SK-N-SH (cell line): ENCODE results near the gene MAGI2. TPM values are rescaled to one million over a fixed set of nuclear protein-coding genes. Genes with fewer than 3 reads are reported as not detected.

Experiments used
- CTCF ChIA-PET: fragments of 300-600, 350-600 bp; formaldehyde crosslinking; extraction: SDS; loops from one replicate; lab custom pipeline; 2021; lab: Yijun Ruan, JAX
- POLR2A ChIA-PET: fragments of 350-600 bp; sonication (Branson Sonifier 250); formaldehyde crosslinking; extraction: SDS; loops from one replicate; lab custom pipeline; 2020; ENCODE audit warnings: antibody characterized with exemption, inconsistent platforms; lab: Yijun Ruan, JAX
- DNase-seq: peaks from one replicate; pipeline ENCODE4 v3.0.0; 2012
- H2AFZ ChIP-seq: fragments of 200-600 bp; sonication (generic); 2 replicates; pipeline ENCODE4 v1.8.1; 2016; ENCODE audit warnings: antibody characterized with exemption, mild to moderate bottlenecking, low read depth
- H3F3A ChIP-seq: fragments of 200-600 bp; sonication (generic); replicated peaks from 2 replicates; pipeline ENCODE3; 2016; ENCODE audit warnings: antibody characterized with exemption, mild to moderate bottlenecking; ENCODE audit not compliant: insufficient read depth
- H3K27ac ChIP-seq, 2 experiments: fragments of 200-500 bp in 1 of 2; fragments of 200-600 bp in 1 of 2; sonication (Bioruptor generic) in 1 of 2; sonication (generic), shearing (Covaris generic) in 1 of 2; 2 replicates each; pipeline versions ENCODE4 v1.5.1 to v1.6.1; 2014 to 2016; ENCODE audit warnings: low read depth in 2 of 2, inconsistent platforms in 1 of 2, low read length in 1 of 2, mild to moderate bottlenecking in 1 of 2, mixed read lengths in 1 of 2
- H3K27me3 ChIP-seq: fragments of 200-600 bp; sonication (generic), shearing (Covaris generic); 2 replicates; pipeline ENCODE4 v1.6.1; 2016; ENCODE audit warnings: mixed run types; ENCODE audit not compliant: insufficient read depth
- H3K36me3 ChIP-seq, 2 experiments: fragments of 200-500 bp in 1 of 2; fragments of 200-600 bp in 1 of 2; sonication (Bioruptor generic) in 1 of 2; sonication (generic) in 1 of 2; replicated peaks in 1 of 2; 2 replicates each; pipeline versions ENCODE3 to v1.5.1; 2014 to 2016; ENCODE audit warnings: low read length in 1 of 2, mild to moderate bottlenecking in 1 of 2; ENCODE audit not compliant: insufficient read depth in 2 of 2, control insufficient read depth in 1 of 2
- H3K4me1 ChIP-seq, 2 experiments: fragments of 200-500 bp in 1 of 2; fragments of 200-600 bp in 1 of 2; sonication (Bioruptor generic) in 1 of 2; sonication (generic), shearing (Covaris generic) in 1 of 2; 2 replicates each; pipeline versions ENCODE4 v1.5.1 to v1.6.1; 2014 to 2016; ENCODE audit warnings: low read depth in 1 of 2, low read length in 1 of 2, mixed run types in 1 of 2; ENCODE audit not compliant: insufficient read depth in 2 of 2, control insufficient read depth in 1 of 2
- H3K4me2 ChIP-seq: fragments of 200-600 bp; sonication (generic), shearing (Covaris generic); 2 replicates; pipeline ENCODE4 v1.6.1; 2017; ENCODE audit warnings: mixed run types
- H3K4me3 ChIP-seq, 2 experiments: fragments of 200-500 bp in 1 of 2; fragments of 200-600 bp in 1 of 2; sonication (Bioruptor generic) in 1 of 2; sonication (generic), shearing (Covaris generic) in 1 of 2; 2 replicates each; pipeline versions ENCODE4 v1.5.1 to v1.8.1; 2014 to 2016; ENCODE audit warnings: low read depth in 2 of 2, inconsistent platforms in 1 of 2, low read length in 1 of 2, mild to moderate bottlenecking in 1 of 2, mixed read lengths in 1 of 2, moderate library complexity in 1 of 2
- H3K79me2 ChIP-seq: fragments of 200-600 bp; sonication (generic); 2 replicates; pipeline ENCODE4 v1.8.1; 2017; ENCODE audit warnings: mild to moderate bottlenecking; ENCODE audit not compliant: insufficient read depth
- H3K9ac ChIP-seq: fragments of 200-600 bp; sonication (generic); 2 replicates; pipeline ENCODE4 v1.6.1; 2017; ENCODE audit warnings: mixed run types
- H3K9me2 ChIP-seq: fragments of 200-600 bp; sonication (generic); 2 replicates; pipeline ENCODE4 v1.6.1; 2017; ENCODE audit warnings: mixed run types
- H3K9me3 ChIP-seq: fragments of 200-600 bp; sonication (generic); 2 replicates; pipeline ENCODE4 v1.6.1; 2017; ENCODE audit warnings: mixed run types, mild to moderate bottlenecking, moderate library complexity
- H4K20me1 ChIP-seq: fragments of 200-600 bp; sonication (generic); 2 replicates; pipeline ENCODE4 v1.6.1; 2017; ENCODE audit warnings: mild to moderate bottlenecking, mixed run types; ENCODE audit not compliant: insufficient read depth
- ELF1 ChIP-seq: IDR thresholded peaks from 2 replicates; pipeline ENCODE4 v1.4.0; 2012
- FOSL2 ChIP-seq: IDR thresholded peaks from 2 replicates; pipeline ENCODE4 v1.4.0; 2012; ENCODE audit warnings: low read depth, mild to moderate bottlenecking, moderate library complexity, borderline replicate concordance
- FOXM1 ChIP-seq: IDR thresholded peaks from 2 replicates; pipeline ENCODE4 v1.4.0; 2012; ENCODE audit warnings: low read depth, mild to moderate bottlenecking
- GATA2 ChIP-seq: sonication (generic); formaldehyde crosslinking; IDR thresholded peaks from 2 replicates; pipeline ENCODE4 v1.5.0; 2020; ENCODE audit warnings: mild to moderate bottlenecking, missing genetic modification reagents
- MXI1 ChIP-seq: IDR thresholded peaks from 2 replicates; pipeline ENCODE4 v1.6.1; 2012; ENCODE audit warnings: mild to moderate bottlenecking, low read depth, low read length, improper control_type of control experiment
- RAD21 ChIP-seq: IDR thresholded peaks from 2 replicates; pipeline ENCODE4 v1.6.1; 2012; ENCODE audit warnings: mild to moderate bottlenecking, low read length
- RCOR1 ChIP-seq: fragments of 150-350 bp; IDR thresholded peaks from 2 replicates; pipeline ENCODE4 v1.6.1; 2017; ENCODE audit warnings: antibody characterized with exemption, low read length
- TAF1 ChIP-seq: IDR thresholded peaks from 2 replicates; pipeline ENCODE4 v1.6.1; 2012; ENCODE audit warnings: low read depth, mild to moderate bottlenecking, low read length, moderate library complexity, borderline replicate concordance
- WGBS: methylation state at CpG from one replicate; pipeline ENCODE4 v1.1.6; 2017; ENCODE audit warnings: low lambda C conversion rate; 5-methylcytosine and 5-hydroxymethylcytosine counted together
- polyA plus RNA-seq, 3 experiments: library from polyadenylated mRNA; depleted of rRNA; stranded (reverse); fragments of >200 nt; gene quantifications; 2 replicates each; pipeline ENCODE4 v1.2.3, GENCODE V29; 2012
- TF ChIP-seq, protein P1 (sequence below): IDR thresholded peaks from 2 replicates; pipeline ENCODE4 v1.4.0; 2012; ENCODE audit warnings: low read depth
- TF ChIP-seq, protein P2 (sequence below): fragments of 200-600 bp; sonication (generic); IDR thresholded peaks from 2 replicates; pipeline ENCODE4 v1.6.1; 2017; ENCODE audit warnings: antibody characterized with exemption, mild to moderate bottlenecking, moderate library complexity
- TF ChIP-seq, protein P3 (sequence below): IDR thresholded peaks from 2 replicates; pipeline ENCODE4 v1.4.0; 2012; ENCODE audit warnings: low read depth, borderline replicate concordance
- TF ChIP-seq, protein P4 (sequence below): fragments of 150-350 bp; IDR thresholded peaks from 2 replicates; pipeline ENCODE4 v1.6.1; 2016; ENCODE audit warnings: mild to moderate bottlenecking, low read depth, low read length
- TF ChIP-seq, protein P5 (sequence below): IDR thresholded peaks from 2 replicates; pipeline ENCODE4 v1.6.1; 2012; ENCODE audit warnings: mild to moderate bottlenecking, low read depth, low read length, moderate library complexity

MAGI2 gene
- polyA plus RNA-seq, 1 of the 3 experiments (the other 2 are of a cell fraction), result 1.1 TPM

DNA sequence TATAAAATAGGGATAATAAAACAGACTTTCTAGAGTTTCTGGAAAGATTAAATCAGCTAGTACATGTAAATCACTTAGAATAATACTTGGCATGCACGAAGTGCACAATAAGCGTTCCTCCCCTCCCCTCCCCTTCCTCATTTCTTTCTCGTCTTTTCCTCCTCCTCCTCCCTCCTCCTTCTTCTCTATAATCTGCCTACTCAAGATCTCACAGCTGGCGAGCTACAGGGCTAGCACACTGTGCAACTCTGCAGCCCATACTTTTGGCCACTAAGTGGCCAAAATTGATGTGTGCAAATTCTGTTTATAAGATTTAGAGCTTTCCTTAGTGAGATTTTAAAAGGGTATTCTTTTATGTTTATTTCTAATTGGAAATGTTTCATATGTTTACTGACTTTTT is 1089.6 kb downstream of the MAGI2 start:
- H3K4me3 ChIP-seq, result no peak overlapping the region
- H3K79me2 ChIP-seq, result no peaks in the 10 kb centered on the region
- H2AFZ ChIP-seq, result no peak overlapping the region
- POLR2A ChIA-PET, result no interaction called here
- no peak overlapping the region for H3K4me2 ChIP-seq
- TF ChIP-seq, protein P1, sequence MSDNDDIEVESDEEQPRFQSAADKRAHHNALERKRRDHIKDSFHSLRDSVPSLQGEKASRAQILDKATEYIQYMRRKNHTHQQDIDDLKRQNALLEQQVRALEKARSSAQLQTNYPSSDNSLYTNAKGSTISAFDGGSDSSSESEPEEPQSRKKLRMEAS, result no peak
- TF ChIP-seq, protein P2, sequence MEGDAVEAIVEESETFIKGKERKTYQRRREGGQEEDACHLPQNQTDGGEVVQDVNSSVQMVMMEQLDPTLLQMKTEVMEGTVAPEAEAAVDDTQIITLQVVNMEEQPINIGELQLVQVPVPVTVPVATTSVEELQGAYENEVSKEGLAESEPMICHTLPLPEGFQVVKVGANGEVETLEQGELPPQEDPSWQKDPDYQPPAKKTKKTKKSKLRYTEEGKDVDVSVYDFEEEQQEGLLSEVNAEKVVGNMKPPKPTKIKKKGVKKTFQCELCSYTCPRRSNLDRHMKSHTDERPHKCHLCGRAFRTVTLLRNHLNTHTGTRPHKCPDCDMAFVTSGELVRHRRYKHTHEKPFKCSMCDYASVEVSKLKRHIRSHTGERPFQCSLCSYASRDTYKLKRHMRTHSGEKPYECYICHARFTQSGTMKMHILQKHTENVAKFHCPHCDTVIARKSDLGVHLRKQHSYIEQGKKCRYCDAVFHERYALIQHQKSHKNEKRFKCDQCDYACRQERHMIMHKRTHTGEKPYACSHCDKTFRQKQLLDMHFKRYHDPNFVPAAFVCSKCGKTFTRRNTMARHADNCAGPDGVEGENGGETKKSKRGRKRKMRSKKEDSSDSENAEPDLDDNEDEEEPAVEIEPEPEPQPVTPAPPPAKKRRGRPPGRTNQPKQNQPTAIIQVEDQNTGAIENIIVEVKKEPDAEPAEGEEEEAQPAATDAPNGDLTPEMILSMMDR, result peak; percentile 20; the same call in 1 of the 2 replicates
- TF ChIP-seq, all 33 proteins: peak for 1
- no peaks in the 10 kb centered on the region for H3K27me3 ChIP-seq
- H3K36me3 ChIP-seq, result no peaks in the 10 kb centered on the region
- no peaks in the 10 kb centered on the region for H3K9me3 ChIP-seq
- H3K9me2 ChIP-seq, result 0 out of 2 replicates have a peak, but pooled peaks cover 5% of the 10 kb centered on the region
- DNase-seq, result no peak
- no peak overlapping the region for H3K9ac ChIP-seq
- no peaks in the 10 kb centered on the region for H4K20me1 ChIP-seq
- no peak overlapping the region for H3K27ac ChIP-seq
- no peaks in the 10 kb centered on the region for H3F3A ChIP-seq
- no peaks in the 10 kb centered on the region; a peak in 2 of 4 replicates for H3K4me1 ChIP-seq
- CTCF ChIA-PET, result interaction anchor here (0.9 to 1.4 kb wide), 3 partner anchors 9 to 147 kb away, joined by 3 to 7 read pairs (median 5); no protein-coding TSS in a partner anchor
- WGBS, result 82% methylated on average over 4 of the region's 4 CpGs

DNA sequence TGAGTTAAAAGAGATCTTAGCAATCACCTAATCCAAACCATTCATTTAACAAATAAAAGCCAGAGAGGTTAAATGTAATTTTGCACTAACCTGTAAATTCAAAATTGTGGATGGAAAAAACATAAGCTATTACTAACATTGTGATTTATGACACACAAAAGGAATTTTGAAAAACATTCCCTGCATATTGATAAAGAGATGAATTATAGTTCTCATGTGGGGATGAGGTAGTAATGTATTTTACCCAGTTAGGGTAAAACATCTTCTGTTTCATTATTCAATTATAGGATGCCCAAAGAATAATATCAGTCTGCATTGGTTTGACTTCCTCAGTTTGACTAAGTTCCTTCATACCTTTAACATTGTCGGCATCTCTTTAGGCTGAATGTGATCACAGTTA is 1093.6 kb downstream of the MAGI2 start:
- H3K27me3 ChIP-seq, result no peaks in the 10 kb centered on the region
- no peaks in the 10 kb centered on the region; a peak in 1 of 4 replicates for H3K4me1 ChIP-seq
- H3K9me3 ChIP-seq, result no peaks in the 10 kb centered on the region
- no peaks in the 10 kb centered on the region for H3K9me2 ChIP-seq
- H2AFZ ChIP-seq, result no peak overlapping the region
- H4K20me1 ChIP-seq, result no peaks in the 10 kb centered on the region
- POLR2A ChIA-PET, result no interaction called here
- H3F3A ChIP-seq, result no peaks in the 10 kb centered on the region
- H3K9ac ChIP-seq, result no peak overlapping the region
- no peak for DNase-seq
- H3K4me2 ChIP-seq, result no peak overlapping the region
- no peak for TF ChIP-seq RCOR1
- TF ChIP-seq RAD21, result no peak
- TF ChIP-seq, protein P3, sequence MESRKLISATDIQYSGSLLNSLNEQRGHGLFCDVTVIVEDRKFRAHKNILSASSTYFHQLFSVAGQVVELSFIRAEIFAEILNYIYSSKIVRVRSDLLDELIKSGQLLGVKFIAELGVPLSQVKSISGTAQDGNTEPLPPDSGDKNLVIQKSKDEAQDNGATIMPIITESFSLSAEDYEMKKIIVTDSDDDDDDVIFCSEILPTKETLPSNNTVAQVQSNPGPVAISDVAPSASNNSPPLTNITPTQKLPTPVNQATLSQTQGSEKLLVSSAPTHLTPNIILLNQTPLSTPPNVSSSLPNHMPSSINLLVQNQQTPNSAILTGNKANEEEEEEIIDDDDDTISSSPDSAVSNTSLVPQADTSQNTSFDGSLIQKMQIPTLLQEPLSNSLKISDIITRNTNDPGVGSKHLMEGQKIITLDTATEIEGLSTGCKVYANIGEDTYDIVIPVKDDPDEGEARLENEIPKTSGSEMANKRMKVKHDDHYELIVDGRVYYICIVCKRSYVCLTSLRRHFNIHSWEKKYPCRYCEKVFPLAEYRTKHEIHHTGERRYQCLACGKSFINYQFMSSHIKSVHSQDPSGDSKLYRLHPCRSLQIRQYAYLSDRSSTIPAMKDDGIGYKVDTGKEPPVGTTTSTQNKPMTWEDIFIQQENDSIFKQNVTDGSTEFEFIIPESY, result no peak
- TF ChIP-seq MXI1, result no peak
- TF ChIP-seq, protein P4, sequence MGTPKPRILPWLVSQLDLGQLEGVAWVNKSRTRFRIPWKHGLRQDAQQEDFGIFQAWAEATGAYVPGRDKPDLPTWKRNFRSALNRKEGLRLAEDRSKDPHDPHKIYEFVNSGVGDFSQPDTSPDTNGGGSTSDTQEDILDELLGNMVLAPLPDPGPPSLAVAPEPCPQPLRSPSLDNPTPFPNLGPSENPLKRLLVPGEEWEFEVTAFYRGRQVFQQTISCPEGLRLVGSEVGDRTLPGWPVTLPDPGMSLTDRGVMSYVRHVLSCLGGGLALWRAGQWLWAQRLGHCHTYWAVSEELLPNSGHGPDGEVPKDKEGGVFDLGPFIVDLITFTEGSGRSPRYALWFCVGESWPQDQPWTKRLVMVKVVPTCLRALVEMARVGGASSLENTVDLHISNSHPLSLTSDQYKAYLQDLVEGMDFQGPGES, result no peak
- TF ChIP-seq, protein P1, result no peak
- TF ChIP-seq, protein P5, sequence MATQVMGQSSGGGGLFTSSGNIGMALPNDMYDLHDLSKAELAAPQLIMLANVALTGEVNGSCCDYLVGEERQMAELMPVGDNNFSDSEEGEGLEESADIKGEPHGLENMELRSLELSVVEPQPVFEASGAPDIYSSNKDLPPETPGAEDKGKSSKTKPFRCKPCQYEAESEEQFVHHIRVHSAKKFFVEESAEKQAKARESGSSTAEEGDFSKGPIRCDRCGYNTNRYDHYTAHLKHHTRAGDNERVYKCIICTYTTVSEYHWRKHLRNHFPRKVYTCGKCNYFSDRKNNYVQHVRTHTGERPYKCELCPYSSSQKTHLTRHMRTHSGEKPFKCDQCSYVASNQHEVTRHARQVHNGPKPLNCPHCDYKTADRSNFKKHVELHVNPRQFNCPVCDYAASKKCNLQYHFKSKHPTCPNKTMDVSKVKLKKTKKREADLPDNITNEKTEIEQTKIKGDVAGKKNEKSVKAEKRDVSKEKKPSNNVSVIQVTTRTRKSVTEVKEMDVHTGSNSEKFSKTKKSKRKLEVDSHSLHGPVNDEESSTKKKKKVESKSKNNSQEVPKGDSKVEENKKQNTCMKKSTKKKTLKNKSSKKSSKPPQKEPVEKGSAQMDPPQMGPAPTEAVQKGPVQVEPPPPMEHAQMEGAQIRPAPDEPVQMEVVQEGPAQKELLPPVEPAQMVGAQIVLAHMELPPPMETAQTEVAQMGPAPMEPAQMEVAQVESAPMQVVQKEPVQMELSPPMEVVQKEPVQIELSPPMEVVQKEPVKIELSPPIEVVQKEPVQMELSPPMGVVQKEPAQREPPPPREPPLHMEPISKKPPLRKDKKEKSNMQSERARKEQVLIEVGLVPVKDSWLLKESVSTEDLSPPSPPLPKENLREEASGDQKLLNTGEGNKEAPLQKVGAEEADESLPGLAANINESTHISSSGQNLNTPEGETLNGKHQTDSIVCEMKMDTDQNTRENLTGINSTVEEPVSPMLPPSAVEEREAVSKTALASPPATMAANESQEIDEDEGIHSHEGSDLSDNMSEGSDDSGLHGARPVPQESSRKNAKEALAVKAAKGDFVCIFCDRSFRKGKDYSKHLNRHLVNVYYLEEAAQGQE, result no peak
- TF ChIP-seq FOXM1, result no peak
- TF ChIP-seq FOSL2, result no peak
- TF ChIP-seq TAF1, result no peak
- TF ChIP-seq ELF1, result no peak
- no peak for TF ChIP-seq GATA2 (CRISPR knock-in tag)
- TF ChIP-seq, protein P2, result no peak
- H3K4me3 ChIP-seq, result no peak overlapping the region
- H3K36me3 ChIP-seq, result no peaks in the 10 kb centered on the region
- H3K27ac ChIP-seq, result no peak overlapping the region
- 95% methylated on average over 1 of the region's 1 CpG for WGBS
- H3K79me2 ChIP-seq, result no peaks in the 10 kb centered on the region
- CTCF ChIA-PET, result interaction anchor here (0.6 to 1.6 kb wide), 2 partner anchors 9 to 13 kb away, joined by 3 to 4 read pairs; no protein-coding TSS in a partner anchor
